Mesendoderm (in vitro differentiated cells): Measurements from ENCODE around the gene BTBD17.

Experiments
- DNase-seq: peaks from one replicate; pipeline ENCODE4 v3.0.0; 2013
- H2AK5ac ChIP-seq: 2 replicates; pipeline ENCODE4 v1.6.1; 2013; ENCODE audit warnings: low read length, inconsistent platforms
- H2BK120ac ChIP-seq: 2 replicates; pipeline ENCODE4 v1.6.1; 2013; ENCODE audit warnings: low read depth, mild to moderate bottlenecking, low read length, moderate library complexity, mixed read lengths
- H2BK15ac ChIP-seq: replicated peaks from 2 replicates; pipeline ENCODE4 v1.6.1; 2013; ENCODE audit warnings: low read depth, mild to moderate bottlenecking, moderate library complexity
- H2BK5ac ChIP-seq: 2 replicates; pipeline ENCODE4 v1.6.1; 2013; ENCODE audit warnings: low read length, inconsistent platforms
- H3K18ac ChIP-seq: 2 replicates; pipeline ENCODE4 v1.6.1; 2013; ENCODE audit warnings: mild to moderate bottlenecking, low read length, mixed read lengths
- H3K23ac ChIP-seq: one replicate; pipeline ENCODE4 v1.6.1; 2013; ENCODE audit warnings: low read length
- H3K27ac ChIP-seq: 2 replicates; pipeline ENCODE4 v1.5.1; 2013; ENCODE audit warnings: low read depth, mild to moderate bottlenecking, inconsistent platforms, low read length, moderate library complexity
- H3K27me3 ChIP-seq: 2 replicates; pipeline ENCODE4 v1.6.1; 2013; ENCODE audit warnings: low read length, control low read depth, mild to moderate bottlenecking, inconsistent platforms; ENCODE audit not compliant: insufficient read depth, poor library complexity
- H3K36me3 ChIP-seq: 2 replicates; pipeline ENCODE4 v1.6.1; 2013; ENCODE audit warnings: low read length, inconsistent platforms; ENCODE audit not compliant: control insufficient read depth, insufficient read depth
- H3K4ac ChIP-seq: one replicate; pipeline ENCODE4 v1.6.1; 2013; ENCODE audit warnings: low read depth, mild to moderate bottlenecking, low read length, moderate library complexity
- H3K4me1 ChIP-seq: 2 replicates; pipeline ENCODE4 v1.6.1; 2013; ENCODE audit warnings: low read depth, low read length, inconsistent platforms; ENCODE audit not compliant: control insufficient read depth
- H3K4me2 ChIP-seq: 2 replicates; pipeline ENCODE4 v1.6.1; 2013; ENCODE audit warnings: low read length
- H3K4me3 ChIP-seq: 2 replicates; pipeline ENCODE4 v1.5.1; 2013; ENCODE audit warnings: mild to moderate bottlenecking, low read length
- H3K56ac ChIP-seq: one replicate; pipeline ENCODE4 v1.6.1; 2013; ENCODE audit warnings: low read length
- H3K79me1 ChIP-seq: 2 replicates; pipeline ENCODE4 v1.6.1; 2013; ENCODE audit warnings: low read length, inconsistent platforms
- H3K79me2 ChIP-seq: 2 replicates; pipeline ENCODE4 v1.6.1; 2013; ENCODE audit warnings: mild to moderate bottlenecking, low read length; ENCODE audit not compliant: control insufficient read depth, insufficient read depth
- H3K9ac ChIP-seq: 2 replicates; pipeline ENCODE4 v1.6.1; 2013; ENCODE audit warnings: low read length, inconsistent platforms
- H4K5ac ChIP-seq: one replicate; pipeline ENCODE4 v1.6.1; 2013; ENCODE audit warnings: low read length
- H4K8ac ChIP-seq: one replicate; pipeline ENCODE4 v1.6.1; 2013; ENCODE audit warnings: low read depth, mild to moderate bottlenecking, control low read depth, low read length, moderate library complexity
- WGBS: extraction: QIAGEN DNeasy Blood & Tissue Kit; methylation state at CpG from one replicate; pipeline ENCODE4 v1.1.7; 2013; ENCODE audit warnings: low lambda C conversion rate, missing lambda C conversion rate; ENCODE audit not compliant: insufficient coverage; ENCODE audit errors: extremely low coverage; 5-methylcytosine and 5-hydroxymethylcytosine counted together

The BTBD17 gene

DNA sequence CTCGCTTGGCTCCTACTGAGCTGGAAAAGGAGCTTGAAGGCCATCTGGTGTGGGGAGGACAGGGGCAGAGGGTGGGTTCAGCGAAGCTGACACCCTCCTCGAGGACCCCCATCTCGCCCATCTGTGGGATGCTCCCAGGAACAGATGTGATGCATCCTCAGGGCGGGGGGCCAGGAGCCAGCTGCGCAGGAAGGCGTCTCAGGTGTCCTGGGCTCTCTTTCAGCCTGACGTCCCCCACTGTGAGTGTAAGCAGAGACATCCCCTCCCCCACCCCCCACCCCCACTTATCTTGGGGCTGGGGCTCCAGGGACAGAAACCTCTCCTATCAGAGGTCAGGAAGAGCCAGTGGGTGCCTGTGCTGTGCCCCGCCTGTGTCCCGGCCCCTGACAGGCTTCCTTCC is 19.4 kb downstream of the BTBD17 start:
- Histone ChIP-seq H3K36me3 (no peaks in the 10 kb centered on the region), H3K79me2 (no peaks in the 10 kb centered on the region), H3K23ac (no peak overlapping the region), H2BK15ac (no peak overlapping the region), H3K56ac (no peak overlapping the region), H3K27ac (no peak overlapping the region), H3K18ac (no peak overlapping the region), H4K8ac (no peak overlapping the region), H2BK5ac (no peak overlapping the region), H4K5ac (no peak overlapping the region), H3K4me2 (no peak overlapping the region), H2BK120ac (no peak overlapping the region), H3K79me1 (no peaks in the 10 kb centered on the region), H3K27me3 (no peaks in the 10 kb centered on the region), H3K9ac (no peak overlapping the region), H3K4me3 (no peak overlapping the region), H3K4ac (no peak overlapping the region), H2AK5ac (no peak overlapping the region), H3K4me1 (no peaks in the 10 kb centered on the region)
- WGBS, result no CpG with 5 or more reads among the region's 10 CpGs
- DNase-seq, result no peak

DNA sequence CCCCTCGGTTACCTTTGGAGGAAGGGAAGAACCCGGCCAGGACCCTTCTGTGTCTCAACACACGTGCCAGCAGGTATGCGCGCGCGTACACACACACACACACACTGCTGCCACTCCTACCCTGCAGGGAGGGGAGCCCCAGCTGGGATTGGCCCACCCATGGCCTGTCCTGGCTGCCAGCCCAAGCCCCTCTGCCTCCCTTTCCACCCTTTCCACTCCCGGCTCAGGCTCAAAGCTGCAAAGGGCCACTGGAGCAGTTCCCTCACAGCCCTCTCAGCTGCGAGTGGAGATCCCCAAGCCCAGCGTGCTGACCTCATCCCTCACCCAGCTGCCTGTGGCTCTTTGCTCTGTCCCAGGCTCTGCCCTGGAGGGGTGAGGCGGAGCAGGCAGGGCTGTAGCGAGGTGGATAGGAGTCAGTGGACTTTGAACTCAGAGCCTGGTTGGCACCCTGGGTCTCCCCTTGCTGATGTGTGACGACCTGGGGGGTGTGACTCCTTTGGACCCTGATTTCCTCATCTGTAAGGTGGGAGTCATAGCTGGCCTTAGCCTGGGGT is 21.1 kb downstream of the BTBD17 start:
- no peak overlapping the region for H3K4me3 ChIP-seq
- DNase-seq, result no peak
- WGBS, result no CpG with 5 or more reads among the region's 13 CpGs
- no peak overlapping the region for H3K9ac ChIP-seq
- H3K4me2 ChIP-seq, result no peak overlapping the region
- H3K4ac ChIP-seq, result no peak overlapping the region
- no peak overlapping the region for H2AK5ac ChIP-seq
- H3K4me1 ChIP-seq, result no peaks in the 10 kb centered on the region
- no peaks in the 10 kb centered on the region for H3K36me3 ChIP-seq
- no peak overlapping the region for H4K8ac ChIP-seq
- H3K56ac ChIP-seq, result no peak overlapping the region
- no peaks in the 10 kb centered on the region for H3K79me2 ChIP-seq
- no peaks in the 10 kb centered on the region for H3K79me1 ChIP-seq
- no peak overlapping the region for H3K27ac ChIP-seq
- no peak overlapping the region for H2BK120ac ChIP-seq
- H3K18ac ChIP-seq, result no peak overlapping the region
- no peak overlapping the region for H2BK5ac ChIP-seq
- H3K27me3 ChIP-seq, result no peaks in the 10 kb centered on the region
- H3K23ac ChIP-seq, result no peak overlapping the region
- H2BK15ac ChIP-seq, result no peak overlapping the region
- no peak overlapping the region for H4K5ac ChIP-seq

- Histone ChIP-seq H3K18ac (no peak overlapping the region), H2BK5ac (no peak overlapping the region), H3K27me3 (no peaks in the 10 kb centered on the region), H3K4me3 (no peak overlapping the region), H2BK120ac (no peak overlapping the region), H2AK5ac (no peak overlapping the region), H2BK15ac (no peak overlapping the region), H3K4me1 (no peaks in the 10 kb centered on the region), H4K5ac (no peak overlapping the region), H3K4me2 (no peak overlapping the region), H3K4ac (no peak overlapping the region), H4K8ac (no peak overlapping the region), H3K9ac (no peak overlapping the region), H3K79me2 (no peaks in the 10 kb centered on the region), H3K56ac (no peak overlapping the region), H3K36me3 (no peaks in the 10 kb centered on the region), H3K23ac (no peak overlapping the region), H3K79me1 (no peaks in the 10 kb centered on the region), H3K27ac (no peak overlapping the region)
- no peak for DNase-seq
- WGBS, result no CpG with 5 or more reads among the region's 19 CpGs
Measured at GRCh38 chr17:74339537-74340195, 22.0 kb downstream of the BTBD17 start.

DNA sequence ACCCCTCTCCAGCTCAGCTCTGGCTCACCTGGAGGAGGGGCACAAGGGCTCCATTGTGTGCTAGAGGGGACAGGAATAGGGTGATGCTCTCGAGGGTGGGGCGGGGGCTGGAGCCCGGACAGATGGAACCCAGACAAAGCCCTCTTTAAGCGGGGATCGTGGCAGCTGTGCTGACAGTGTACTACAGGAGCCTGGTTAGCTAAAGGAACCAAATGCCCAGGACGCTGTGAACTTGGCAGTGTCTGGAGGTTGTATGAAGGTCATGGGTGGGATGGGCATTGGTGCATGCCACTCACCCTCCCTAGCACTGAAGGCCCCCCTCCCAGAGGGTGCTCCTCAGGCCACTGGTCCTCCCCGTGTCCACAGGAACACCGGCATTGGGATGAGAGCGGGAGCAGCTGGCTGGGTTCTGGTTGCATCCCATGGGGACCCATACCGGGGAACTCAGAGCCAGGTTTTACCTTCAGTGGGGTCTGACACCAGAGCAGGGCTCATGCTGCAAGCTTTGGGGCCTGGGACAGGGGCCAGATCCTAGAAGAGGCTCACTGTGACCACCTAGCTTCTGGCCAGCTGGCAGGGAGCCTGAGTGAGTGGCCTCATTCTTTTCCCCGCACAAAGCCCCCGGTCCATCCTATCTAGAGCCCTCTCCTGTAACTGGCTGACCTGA is 23.7 kb downstream of the BTBD17 start:
- Histone ChIP-seq H2BK120ac (no peak overlapping the region), H2BK15ac (no peak overlapping the region), H3K79me2 (no peaks in the 10 kb centered on the region), H4K5ac (no peak overlapping the region), H3K36me3 (no peaks in the 10 kb centered on the region), H3K27ac (no peak overlapping the region), H2BK5ac (no peak overlapping the region), H3K9ac (no peak overlapping the region), H2AK5ac (no peak overlapping the region), H3K23ac (no peak overlapping the region), H3K79me1 (no peaks in the 10 kb centered on the region), H3K4ac (no peak overlapping the region), H3K27me3 (no peaks in the 10 kb centered on the region), H3K56ac (no peak overlapping the region), H3K4me2 (no peak overlapping the region), H4K8ac (no peak overlapping the region), H3K4me3 (no peak overlapping the region), H3K4me1 (no peaks in the 10 kb centered on the region), H3K18ac (no peak overlapping the region)
- no peak for DNase-seq
- no CpG with 5 or more reads among the region's 12 CpGs for WGBS

DNA sequence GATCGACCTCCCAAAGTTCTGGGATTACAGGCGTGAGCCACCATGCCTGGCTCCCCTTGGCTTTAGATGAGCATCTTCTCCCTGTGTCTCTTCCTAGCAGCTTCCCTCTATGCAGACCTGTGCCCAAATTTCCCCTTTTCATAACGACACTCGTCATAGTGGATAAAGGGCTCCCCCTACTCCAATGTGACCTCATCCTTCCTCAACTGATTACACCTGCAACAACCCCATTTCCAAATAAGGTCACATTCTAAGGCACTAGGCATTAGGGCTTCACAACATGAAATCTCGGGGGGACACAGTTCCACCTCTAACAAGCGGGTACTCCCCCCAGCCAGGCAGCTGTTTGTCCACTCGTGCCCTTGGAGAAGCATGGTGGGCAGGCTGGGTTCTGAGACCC is 25.4 kb downstream of the BTBD17 start:
- no peak overlapping the region for H4K8ac ChIP-seq

More for the DNA sequence above, 25.4 kb downstream of the BTBD17 start:
- Histone ChIP-seq H3K4me3 (no peak overlapping the region), H3K36me3 (no peaks in the 10 kb centered on the region), H3K79me1 (no peaks in the 10 kb centered on the region), H2BK5ac (no peak overlapping the region), H2AK5ac (no peak overlapping the region), H2BK120ac (no peak overlapping the region), H3K4ac (no peak overlapping the region), H3K23ac (no peak overlapping the region), H3K79me2 (no peaks in the 10 kb centered on the region), H3K56ac (no peak overlapping the region), H3K27ac (no peak overlapping the region), H3K9ac (no peak overlapping the region), H4K5ac (no peak overlapping the region), H3K4me2 (no peak overlapping the region), H2BK15ac (no peak overlapping the region), H3K27me3 (no peaks in the 10 kb centered on the region), H3K4me1 (no peaks in the 10 kb centered on the region), H3K18ac (no peak overlapping the region)
- no peak for DNase-seq
- WGBS, result no CpG with 5 or more reads among the region's 7 CpGs
